NCI-H2107 treated with DMSO at 0.1 percent for 48 hours (cell line): ENCODE measurements around the gene GNA14.
"Not testable (repeated sequence)": the region's sequence is repeated elsewhere in the genome, so short reads cannot be mapped to it uniquely, and the experiment has no call there.

Experiments used
- DNase-seq: peaks from one replicate; lab custom pipeline; 2025; ENCODE audit not compliant: unreplicated experiment; lab: John Stamatoyannopoulos, UW

GNA14 gene

GRCh38 chr9:77421506-77422265, 226.4 kb downstream of the GNA14 start:
- no peak for DNase-seq

GRCh38 chr9:77420641-77421040, 227.5 kb downstream of the GNA14 start:
- DNase-seq = no peak

- DNase-seq = no peak
These were observed 229.9 kb downstream of the GNA14 start for GRCh38 chr9:77418226-77418625.

GRCh38 chr9:77417566-77417965, 230.6 kb downstream of the GNA14 start:
- no peak for DNase-seq

GRCh38 chr9:77408521-77408920, 239.6 kb downstream of the GNA14 start:
- DNase-seq = not testable (repeated sequence)

- DNase-seq = no peak
These were observed 244.9 kb downstream of the GNA14 start for GRCh38 chr9:77403239-77403638.

- DNase-seq = no peak
These were observed 245.8 kb downstream of the GNA14 start for GRCh38 chr9:77402286-77402685.

GRCh38 chr9:77399964-77400363, 248.2 kb downstream of the GNA14 start:
- DNase-seq = no peak

GRCh38 chr9:77398581-77398980, 249.5 kb downstream of the GNA14 start:
- not testable (repeated sequence) for DNase-seq

GRCh38 chr9:77392328-77392727, 255.8 kb downstream of the GNA14 start:
- no peak for DNase-seq

- DNase-seq = no peak
These were observed 256.3 kb downstream of the GNA14 start for GRCh38 chr9:77391834-77392233.

GRCh38 chr9:77386187-77386586, 261.9 kb downstream of the GNA14 start:
- no peak for DNase-seq

- DNase-seq = no peak
These were observed 263.7 kb downstream of the GNA14 start for GRCh38 chr9:77384406-77384805.

GRCh38 chr9:77375956-77376532, 272.1 kb downstream of the GNA14 start:
- DNase-seq = no peak

GRCh38 chr9:77374266-77374665, 273.9 kb downstream of the GNA14 start:
- no peak for DNase-seq
